ENCODE data around the gene OR2J2.

- TF ChIP-seq CTCF (conservative IDR thresholded peaks at IDR 0.05 in 1 of 2, IDR thresholded peaks at IDR 0.05 in 1 of 2; ENCODE audit: extremely low read depth in 1 of 2, insufficient read depth in 1 of 2, low read depth in 1 of 2, low read length in 2 of 2): no peak
- TF ChIP-seq EZH2 (IDR thresholded peaks at IDR 0.05; ENCODE audit: borderline replicate concordance, low read length): no peak
Observed at GRCh38 chr6:29153083-29153482, 17.6 kb upstream of the OR2J2 start.

Measured in mammary epithelial cell (primary cell).